ENCODE results near the gene RNF7.

DNA sequence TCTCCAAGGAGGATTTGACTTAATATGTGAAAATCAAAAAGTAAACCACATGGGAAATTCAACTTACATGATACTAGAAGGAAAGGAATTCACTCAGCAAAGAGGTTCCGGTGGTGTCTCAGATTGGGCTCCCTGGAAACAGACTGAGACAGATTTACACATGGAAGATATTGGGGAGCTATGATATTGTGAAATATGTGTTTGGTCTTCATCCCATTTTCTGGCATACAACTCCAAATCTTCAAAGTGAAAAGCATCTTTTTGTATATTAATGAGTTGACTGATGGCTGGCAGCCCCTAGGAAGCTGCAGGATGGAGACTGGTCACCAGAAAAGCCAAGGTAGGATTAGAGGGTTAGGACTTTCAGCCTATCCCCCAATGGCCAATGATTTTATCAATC lies 54.4 kb downstream of the RNF7 start:
- TF ChIP-seq, protein P1, sequence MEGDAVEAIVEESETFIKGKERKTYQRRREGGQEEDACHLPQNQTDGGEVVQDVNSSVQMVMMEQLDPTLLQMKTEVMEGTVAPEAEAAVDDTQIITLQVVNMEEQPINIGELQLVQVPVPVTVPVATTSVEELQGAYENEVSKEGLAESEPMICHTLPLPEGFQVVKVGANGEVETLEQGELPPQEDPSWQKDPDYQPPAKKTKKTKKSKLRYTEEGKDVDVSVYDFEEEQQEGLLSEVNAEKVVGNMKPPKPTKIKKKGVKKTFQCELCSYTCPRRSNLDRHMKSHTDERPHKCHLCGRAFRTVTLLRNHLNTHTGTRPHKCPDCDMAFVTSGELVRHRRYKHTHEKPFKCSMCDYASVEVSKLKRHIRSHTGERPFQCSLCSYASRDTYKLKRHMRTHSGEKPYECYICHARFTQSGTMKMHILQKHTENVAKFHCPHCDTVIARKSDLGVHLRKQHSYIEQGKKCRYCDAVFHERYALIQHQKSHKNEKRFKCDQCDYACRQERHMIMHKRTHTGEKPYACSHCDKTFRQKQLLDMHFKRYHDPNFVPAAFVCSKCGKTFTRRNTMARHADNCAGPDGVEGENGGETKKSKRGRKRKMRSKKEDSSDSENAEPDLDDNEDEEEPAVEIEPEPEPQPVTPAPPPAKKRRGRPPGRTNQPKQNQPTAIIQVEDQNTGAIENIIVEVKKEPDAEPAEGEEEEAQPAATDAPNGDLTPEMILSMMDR (IDR thresholded peaks at IDR 0.05; ENCODE audit: low read depth, low read length, missing input control): no peak
- TF ChIP-seq YY1 (IDR thresholded peaks at IDR 0.05) (no peak), JUND (IDR thresholded peaks at IDR 0.05) (no peak), TAF1 (conservative IDR thresholded peaks at IDR 0.05) (no peak), SP1 (IDR thresholded peaks at IDR 0.05) (no peak), RAD21 (IDR thresholded peaks at IDR 0.05) (no peak)
